ENCODE data around the gene PRMT7. TPM values are rescaled to one million over a fixed set of nuclear protein-coding genes. Genes with fewer than 3 reads are reported as not detected.

PRMT7 gene
- polyA plus RNA-seq, 1 donor (not counting 4 experiments of a cell fraction or from before 2014, with no cell fraction given), result 27.4 TPM

GRCh38 chr16:68369697-68370580 lies 59.1 kb downstream of the PRMT7 start:
- dilution Hi-C loops (cut with MboI; ENCODE audit: extremely low pct_ligation_motif_present, low sequenced_read_pairs), result no loop called here
- Histone ChIP-seq H3K4me3 (ENCODE audit: control insufficient read depth in 2 of 3, extremely low read depth in 1 of 3, insufficient read depth in 2 of 3, low read depth in 1 of 3, low read length in 3 of 3) (no peak overlapping the region), H3K4me1 (ENCODE audit: control insufficient read depth, extremely low read depth, insufficient read depth, low read length) (no peaks in the 10 kb centered on the region), H3K79me2 (ENCODE audit: control insufficient read depth, insufficient read depth, low read length) (no peaks in the 10 kb centered on the region), H3K9me1 (ENCODE audit: control insufficient read depth, extremely low read depth, insufficient read depth, low read length) (no peaks in the 10 kb centered on the region), H4K20me1 (ENCODE audit: control insufficient read depth, extremely low read depth, insufficient read depth, low read length) (no peaks in the 10 kb centered on the region), H3K9ac (ENCODE audit: control insufficient read depth, extremely low read depth, insufficient read depth, low read length) (no peak overlapping the region), H3K27me3 (ENCODE audit: control insufficient read depth, extremely low read depth, insufficient read depth, low read length) (peaks cover 25% of the 10 kb centered on the region), H3K9me3 (ENCODE audit: control insufficient read depth, low read depth, low read length) (no peaks in the 10 kb centered on the region), H3K36me3 (ENCODE audit: control insufficient read depth in 2 of 2, extremely low read depth in 1 of 2, insufficient read depth in 2 of 2, low read length in 2 of 2) (no peaks in the 10 kb centered on the region), H3K27ac (ENCODE audit: control insufficient read depth, insufficient read depth, low read length) (no peak overlapping the region), H3K4me2 (ENCODE audit: control insufficient read depth, extremely low read depth, insufficient read depth, low read depth, low read length) (no peak overlapping the region), H2AFZ (ENCODE audit: control insufficient read depth, low read length) (no peak overlapping the region)
- no peak for DNase-seq (ENCODE audit: low read depth, low spot score)
- no peak for FAIRE-seq
- no peak for TF ChIP-seq EZH2 (IDR thresholded peaks at IDR 0.05; ENCODE audit: low read length)
- TF ChIP-seq CTCF (optimal IDR thresholded peaks at IDR 0.05 in 1 of 3, IDR thresholded peaks at IDR 0.05 in 1 of 3, conservative IDR thresholded peaks at IDR 0.05 in 1 of 3; ENCODE audit: extremely low read depth in 1 of 3, insufficient read depth in 2 of 3, low read length in 3 of 3), result no peak

- Histone ChIP-seq H3K4me1 (ENCODE audit: control insufficient read depth, extremely low read depth, insufficient read depth, low read length) (no peaks in the 10 kb centered on the region), H3K27ac (ENCODE audit: control insufficient read depth, insufficient read depth, low read length) (no peak overlapping the region), H4K20me1 (ENCODE audit: control insufficient read depth, extremely low read depth, insufficient read depth, low read length) (no peaks in the 10 kb centered on the region)
These were observed 59.9 kb downstream of the PRMT7 start for GRCh38 chr16:68370581-68371275.

More at GRCh38 chr16:68370581-68371275, 59.9 kb downstream of the PRMT7 start:
- no peak overlapping the region for H3K9ac ChIP-seq (ENCODE audit: control insufficient read depth, extremely low read depth, insufficient read depth, low read length)
- H2AFZ ChIP-seq (ENCODE audit: control insufficient read depth, low read length), result no peak overlapping the region
- TF ChIP-seq EZH2 (IDR thresholded peaks at IDR 0.05; ENCODE audit: low read length), result no peak
- H3K27me3 ChIP-seq (ENCODE audit: control insufficient read depth, extremely low read depth, insufficient read depth, low read length), result peaks cover 25% of the 10 kb centered on the region
- no peak for FAIRE-seq
- H3K9me1 ChIP-seq (ENCODE audit: control insufficient read depth, extremely low read depth, insufficient read depth, low read length), result no peaks in the 10 kb centered on the region
- H3K9me3 ChIP-seq (ENCODE audit: control insufficient read depth, low read depth, low read length), result no peaks in the 10 kb centered on the region
- no peak overlapping the region for H3K4me2 ChIP-seq (ENCODE audit: control insufficient read depth, extremely low read depth, insufficient read depth, low read depth, low read length)
- dilution Hi-C loops (cut with MboI; ENCODE audit: extremely low pct_ligation_motif_present, low sequenced_read_pairs), result no loop called here
- no peaks in the 10 kb centered on the region for H3K36me3 ChIP-seq (ENCODE audit: control insufficient read depth in 2 of 2, extremely low read depth in 1 of 2, insufficient read depth in 2 of 2, low read length in 2 of 2)
- DNase-seq (ENCODE audit: low read depth, low spot score), result no peak
- no peak overlapping the region for H3K4me3 ChIP-seq (ENCODE audit: control insufficient read depth in 2 of 3, extremely low read depth in 1 of 3, insufficient read depth in 2 of 3, low read depth in 1 of 3, low read length in 3 of 3)
- no peaks in the 10 kb centered on the region for H3K79me2 ChIP-seq (ENCODE audit: control insufficient read depth, insufficient read depth, low read length)

Measured in keratinocyte (primary cell).